ENCODE data around the gene CRLF2. TPM values are rescaled to one million over a fixed set of nuclear protein-coding genes. Genes with fewer than 3 reads are reported as not detected.
"Not testable (repeated sequence)": the region's sequence is repeated elsewhere in the genome, so short reads cannot be mapped to it uniquely, and the experiment has no call there.

The CRLF2 gene
- polyA plus RNA-seq, 1 donor from 2014 or later, result not detected

DNA sequence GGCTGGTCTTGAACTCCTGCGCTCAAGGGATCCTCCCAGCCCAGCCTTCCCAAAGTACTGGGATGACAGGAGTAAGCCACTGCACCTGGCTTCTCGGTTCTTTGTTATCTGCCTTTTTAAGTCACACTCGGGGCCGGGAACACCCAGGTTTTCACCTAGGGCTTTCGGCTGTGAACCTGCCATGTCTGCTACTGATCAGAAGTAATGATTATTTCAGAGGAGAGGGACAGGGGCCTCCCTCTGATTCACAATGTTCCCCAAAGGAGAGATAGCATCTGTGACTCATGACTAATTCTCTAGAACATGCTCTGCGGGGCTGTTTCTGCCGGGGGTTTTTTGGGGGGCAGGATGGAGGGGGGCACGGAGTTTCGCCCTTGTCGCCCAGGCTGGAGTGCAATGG lies 26.9 kb downstream of the CRLF2 start:
- H3K4me1 Mint-ChIP-seq, result no peaks in the 10 kb centered on the region
- H3K9me3 Mint-ChIP-seq, result peaks cover 0 to 2% (median 0%) of the 10 kb centered on the region in 3 donors
- H3K36me3 Mint-ChIP-seq, result no peaks in the 10 kb centered on the region
- H3K4me3 Mint-ChIP-seq, result no peak overlapping the region
- no peaks in the 10 kb centered on the region for H3K27me3 Mint-ChIP-seq
- no peak overlapping the region for H3K27ac Mint-ChIP-seq

DNA sequence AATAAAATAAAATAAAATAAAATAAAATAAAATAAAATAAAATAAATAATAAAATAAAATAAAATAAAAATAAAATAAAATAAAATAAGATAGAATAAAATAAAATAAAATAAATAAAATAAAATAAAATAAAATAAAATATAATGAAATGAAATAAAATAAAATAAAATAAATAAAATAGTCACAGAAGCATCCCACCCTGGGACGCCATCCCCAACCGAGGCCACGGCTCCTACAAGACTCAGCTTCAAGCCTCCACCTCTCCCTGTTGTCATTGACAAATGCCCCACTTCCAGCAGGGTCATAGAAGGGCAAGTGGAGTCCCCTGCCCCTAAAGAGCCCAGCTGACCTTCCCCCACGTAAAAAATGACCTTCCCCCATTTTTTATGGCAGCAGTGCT lies 30.2 kb downstream of the CRLF2 start:
- no peaks in the 10 kb centered on the region for H3K27me3 Mint-ChIP-seq
- no peaks in the 10 kb centered on the region for H3K36me3 Mint-ChIP-seq
- peaks cover 0 to 2% (median 0%) of the 10 kb centered on the region in 3 donors for H3K9me3 Mint-ChIP-seq
- H3K27ac Mint-ChIP-seq, result no peak overlapping the region
- no peak overlapping the region for H3K4me3 Mint-ChIP-seq
- H3K4me1 Mint-ChIP-seq, result no peaks in the 10 kb centered on the region

DNA sequence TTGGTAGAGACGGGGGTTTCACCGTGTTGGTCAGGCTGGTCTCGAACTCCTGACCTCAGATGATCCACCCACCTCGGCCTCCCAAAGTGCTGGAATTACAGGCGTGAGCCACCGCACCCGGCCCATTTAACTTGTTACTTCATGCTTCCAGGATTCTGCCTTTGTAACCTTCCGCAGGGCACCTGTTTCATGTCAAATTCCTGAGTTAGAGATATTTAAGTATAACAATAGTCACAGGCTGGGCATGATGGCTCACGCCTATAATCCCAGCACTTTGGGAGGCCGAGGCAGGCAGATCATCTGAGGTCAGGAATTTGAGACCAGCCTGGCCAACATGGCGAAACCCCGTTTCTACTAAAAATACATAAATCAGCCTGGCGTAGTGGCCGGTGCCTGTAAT lies 30.8 kb downstream of the CRLF2 start:
- not testable (repeated sequence) for H3K9me3 Mint-ChIP-seq, H3K4me3 Mint-ChIP-seq, H3K36me3 Mint-ChIP-seq, H3K27me3 Mint-ChIP-seq, H3K27ac Mint-ChIP-seq, H3K4me1 Mint-ChIP-seq

DNA sequence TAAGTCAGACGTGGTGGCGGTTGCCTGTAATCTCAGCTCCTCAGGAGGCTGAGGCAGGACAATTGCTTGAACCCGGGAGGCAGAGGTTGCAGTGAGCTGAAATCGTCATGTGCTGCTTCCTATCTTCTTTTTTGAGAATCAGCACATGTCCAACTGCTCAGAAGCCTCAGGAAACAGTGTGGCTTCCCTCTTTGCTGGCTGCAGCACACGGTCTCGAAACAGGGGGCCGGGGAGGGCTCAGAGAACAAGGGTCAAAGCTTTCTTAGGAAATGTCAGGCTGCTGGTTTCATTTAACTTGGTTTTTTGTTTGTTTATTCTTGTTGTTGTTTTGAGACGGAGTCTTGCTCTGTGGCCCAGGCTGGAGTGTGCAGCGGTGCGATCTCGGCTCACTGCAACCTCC lies 31.3 kb downstream of the CRLF2 start:
- Mint-ChIP-seq H3K36me3 (no peaks in the 10 kb centered on the region), H3K27me3 (no peaks in the 10 kb centered on the region), H3K9me3 (peaks cover 0 to 2% (median 0%) of the 10 kb centered on the region in 3 donors), H3K4me1 (no peaks in the 10 kb centered on the region), H3K4me3 (no peak overlapping the region), H3K27ac (no peak overlapping the region)

DNA sequence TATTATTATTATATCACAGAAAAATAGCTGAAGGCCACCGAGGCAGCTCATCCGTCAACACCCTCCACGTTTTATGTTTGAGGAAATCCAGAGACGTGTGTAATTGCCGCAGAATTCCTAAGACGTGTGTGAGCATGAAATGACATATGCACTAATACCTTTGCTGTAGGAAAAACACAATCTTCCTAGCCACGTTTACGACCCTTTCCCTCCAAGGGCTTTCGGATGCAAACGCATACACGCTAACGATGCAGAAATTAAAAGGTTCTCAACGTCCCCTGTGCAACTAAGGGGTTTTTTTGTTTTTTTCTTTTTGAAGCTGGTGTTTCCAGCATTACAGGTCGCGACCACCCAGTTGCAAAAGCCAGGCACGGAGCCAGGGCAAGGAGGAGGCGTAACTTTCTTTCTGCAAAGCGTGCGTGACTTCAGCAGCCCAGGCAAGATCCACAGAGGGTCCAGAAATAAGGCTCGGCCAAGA lies 33.8 kb downstream of the CRLF2 start:
- H3K4me1 Mint-ChIP-seq, result no peaks in the 10 kb centered on the region
- H3K36me3 Mint-ChIP-seq, result no peaks in the 10 kb centered on the region

DNA sequence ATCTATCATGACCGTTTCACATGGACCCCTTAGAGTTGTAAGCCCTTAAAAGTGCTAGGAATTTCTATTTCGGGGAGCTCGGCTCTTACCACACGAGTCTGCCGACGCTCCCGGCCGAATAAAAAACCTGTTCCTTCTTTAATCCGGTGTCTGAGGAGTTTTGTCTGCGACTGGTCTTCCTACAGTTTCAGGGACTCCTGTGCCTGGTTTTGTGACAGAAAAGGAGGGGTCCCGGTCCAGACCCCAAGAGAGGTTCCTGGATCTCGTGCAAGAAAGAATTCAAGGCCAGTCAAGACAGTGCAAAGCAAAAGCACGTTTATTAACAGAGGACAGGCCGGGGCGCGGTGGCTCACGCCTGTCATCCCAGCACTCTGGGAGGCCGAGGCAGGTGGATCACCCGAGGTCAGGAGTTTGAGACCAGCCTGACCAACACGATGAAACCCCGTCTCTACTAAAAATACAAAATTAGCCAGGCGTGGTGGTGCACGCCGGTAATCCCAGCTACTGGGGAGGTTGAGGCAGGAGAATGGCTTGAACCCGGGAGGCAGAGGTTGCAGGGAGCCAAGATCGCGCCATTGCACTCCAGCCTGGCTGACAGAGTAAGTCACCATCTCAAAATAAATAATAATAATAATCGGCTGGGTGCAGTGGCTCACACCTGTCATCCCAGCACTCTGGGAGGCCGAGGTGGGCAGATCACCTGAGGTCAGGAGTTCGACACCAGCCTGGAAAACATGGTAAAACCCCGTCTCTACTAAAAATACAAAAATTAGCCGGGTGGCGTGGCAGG lies 35.7 kb downstream of the CRLF2 start:
- H3K27ac Mint-ChIP-seq, H3K4me1 Mint-ChIP-seq, H3K27me3 Mint-ChIP-seq, H3K4me3 Mint-ChIP-seq, H3K9me3 Mint-ChIP-seq, H3K36me3 Mint-ChIP-seq: not testable (repeated sequence)

More for the DNA sequence above, 33.8 kb downstream of the CRLF2 start:
- Mint-ChIP-seq H3K9me3 (no peaks in the 10 kb centered on the region), H3K27me3 (no peaks in the 10 kb centered on the region), H3K27ac (peak overlapping the region in 1 of 3 donors; percentile 36), H3K4me3 (no peak overlapping the region)

DNA sequence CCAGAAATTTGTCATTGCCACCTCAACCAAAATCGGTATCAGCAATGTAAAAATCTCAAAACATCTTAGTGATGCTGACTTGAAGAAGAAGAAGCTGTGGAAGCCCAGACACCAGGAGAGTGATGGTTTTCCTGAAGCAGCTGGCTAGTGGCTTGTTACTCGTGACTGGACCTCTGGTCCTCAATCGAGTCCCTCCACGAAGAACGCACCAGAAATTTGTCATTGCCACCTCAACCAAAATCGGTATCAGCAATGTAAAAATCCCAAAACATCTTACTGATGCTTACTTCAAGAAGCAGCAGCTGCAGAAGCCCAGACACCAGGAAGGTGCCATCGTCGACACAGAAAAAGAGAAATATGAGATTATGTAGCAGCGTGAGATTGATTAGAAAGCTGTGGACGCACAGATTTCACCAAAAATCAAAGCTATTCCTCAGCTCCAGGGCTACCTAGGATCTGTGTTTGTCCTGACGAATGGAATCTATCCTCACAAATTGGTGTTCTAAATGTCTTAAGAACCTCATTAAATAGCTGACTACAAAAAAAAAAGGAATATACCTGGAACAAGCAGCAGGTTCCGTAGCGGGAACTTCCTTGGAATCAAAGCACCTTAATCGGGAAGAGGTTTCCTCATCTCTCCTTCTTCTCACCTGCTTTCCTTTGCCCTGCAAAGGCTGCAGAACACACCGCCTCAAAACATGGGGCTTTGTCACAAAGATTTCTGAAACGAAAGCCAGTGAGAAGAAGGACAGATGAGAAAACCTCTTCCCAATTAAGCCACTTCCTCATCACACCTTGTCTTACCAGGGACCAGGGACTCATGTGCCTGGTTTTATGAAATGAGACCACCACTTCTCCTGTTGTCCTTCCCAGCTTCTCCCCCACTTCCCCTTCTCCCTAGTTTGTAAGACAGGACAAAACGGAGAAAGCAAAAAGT lies 37.6 kb downstream of the CRLF2 start:
- not testable (repeated sequence) for H3K4me3 Mint-ChIP-seq, H3K4me1 Mint-ChIP-seq, H3K27me3 Mint-ChIP-seq, H3K36me3 Mint-ChIP-seq, H3K9me3 Mint-ChIP-seq, H3K27ac Mint-ChIP-seq

DNA sequence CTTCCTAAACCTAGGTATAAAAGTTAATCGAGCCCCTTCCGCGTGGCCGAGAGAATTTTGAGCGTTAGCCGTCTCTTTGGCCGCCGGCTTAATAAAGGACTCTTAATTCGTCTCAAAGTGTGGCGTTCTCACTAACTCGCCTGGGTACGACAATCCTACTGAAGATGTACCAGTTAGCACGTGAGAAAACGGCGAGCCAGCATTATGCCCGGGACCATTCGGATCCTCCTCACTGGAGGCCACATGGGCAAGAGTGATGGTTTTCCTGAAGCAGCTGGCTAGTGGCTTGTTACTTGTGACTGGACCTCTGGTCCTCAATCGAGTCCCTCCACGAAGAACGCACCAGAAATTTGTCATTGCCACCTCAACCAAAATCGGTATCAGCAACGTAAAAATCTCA lies 39.0 kb downstream of the CRLF2 start:
- not testable (repeated sequence) for H3K36me3 Mint-ChIP-seq, H3K27ac Mint-ChIP-seq

DNA sequence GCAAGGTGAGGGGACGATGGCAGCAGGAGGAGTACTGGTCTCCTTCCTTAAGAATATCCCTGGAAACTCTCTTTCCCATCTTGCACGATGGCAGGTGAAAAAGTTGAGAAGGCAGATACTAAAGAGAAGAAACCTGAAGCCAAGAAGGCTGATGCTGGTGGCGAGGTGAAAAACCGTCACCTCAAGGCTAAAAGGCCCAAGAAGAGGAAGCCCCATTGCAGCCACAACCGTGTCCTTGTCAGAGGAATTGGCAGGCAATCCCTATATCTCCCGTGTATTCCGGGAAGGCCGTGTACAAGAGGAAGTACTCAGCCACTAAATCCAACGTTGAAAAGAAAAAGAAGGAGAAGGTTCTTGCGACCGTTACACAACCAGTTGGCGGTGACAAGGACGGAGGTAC lies 40.0 kb downstream of the CRLF2 start:
- H3K4me1 Mint-ChIP-seq, result no peaks in the 10 kb centered on the region
- H3K36me3 Mint-ChIP-seq, result no peaks in the 10 kb centered on the region
- H3K4me3 Mint-ChIP-seq, result no peak overlapping the region
- H3K27ac Mint-ChIP-seq, result no peak overlapping the region
- peaks cover 2% of the 10 kb centered on the region for H3K27me3 Mint-ChIP-seq
- H3K9me3 Mint-ChIP-seq, result no peaks in the 10 kb centered on the region

More for the DNA sequence above, 39.0 kb downstream of the CRLF2 start:
- not testable (repeated sequence) for H3K27me3 Mint-ChIP-seq, H3K4me1 Mint-ChIP-seq, H3K4me3 Mint-ChIP-seq, H3K9me3 Mint-ChIP-seq

DNA sequence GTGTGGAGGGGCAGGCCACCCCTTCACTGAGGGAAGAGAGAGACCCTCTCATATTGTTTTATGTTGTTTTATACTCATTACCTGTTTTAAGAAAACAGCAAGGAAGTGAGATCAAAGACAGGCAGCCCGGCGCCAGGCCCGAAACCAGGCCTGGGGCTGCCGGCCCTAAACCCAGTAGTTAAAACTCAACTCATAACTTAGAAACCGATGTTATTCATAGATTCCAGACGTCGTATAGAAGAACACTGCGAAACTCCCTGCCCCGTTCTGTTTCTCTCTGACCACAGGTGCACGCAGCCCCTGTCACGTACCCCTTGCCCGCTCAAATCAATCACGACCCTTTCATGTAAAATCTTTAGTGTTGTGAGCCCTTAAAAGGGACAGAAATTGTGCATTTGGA lies 40.5 kb downstream of the CRLF2 start:
- H3K9me3 Mint-ChIP-seq, H3K36me3 Mint-ChIP-seq, H3K4me3 Mint-ChIP-seq, H3K4me1 Mint-ChIP-seq, H3K27me3 Mint-ChIP-seq, H3K27ac Mint-ChIP-seq: not testable (repeated sequence)

DNA sequence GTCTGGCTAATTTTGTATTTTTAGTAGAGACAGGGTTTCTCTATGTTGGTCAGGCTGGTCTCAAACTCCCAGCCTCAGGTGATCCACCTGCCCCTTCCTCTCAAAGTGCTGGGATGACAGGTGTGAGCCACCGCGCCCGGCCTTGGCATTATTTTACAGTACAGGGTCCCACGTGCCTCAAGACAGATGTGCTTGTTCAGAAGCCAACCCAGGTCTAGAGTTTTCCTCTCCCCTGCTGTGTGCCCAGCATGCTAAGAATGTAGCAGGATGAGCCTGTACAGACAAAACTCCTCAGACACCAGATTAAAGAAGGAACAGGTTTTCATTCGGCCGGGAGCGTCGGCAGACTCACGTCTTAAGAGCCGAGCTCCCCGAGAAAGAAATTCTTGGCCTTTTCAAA lies 42.2 kb downstream of the CRLF2 start:
- Mint-ChIP-seq H3K27me3 (peaks cover 7% of the 10 kb centered on the region), H3K36me3 (no peaks in the 10 kb centered on the region), H3K27ac (peak overlapping the region in 1 of 3 donors; percentile 14), H3K9me3 (no peaks in the 10 kb centered on the region), H3K4me1 (peaks cover 0 to 2% (median 0%) of the 10 kb centered on the region in 3 donors), H3K4me3 (no peak overlapping the region)

DNA sequence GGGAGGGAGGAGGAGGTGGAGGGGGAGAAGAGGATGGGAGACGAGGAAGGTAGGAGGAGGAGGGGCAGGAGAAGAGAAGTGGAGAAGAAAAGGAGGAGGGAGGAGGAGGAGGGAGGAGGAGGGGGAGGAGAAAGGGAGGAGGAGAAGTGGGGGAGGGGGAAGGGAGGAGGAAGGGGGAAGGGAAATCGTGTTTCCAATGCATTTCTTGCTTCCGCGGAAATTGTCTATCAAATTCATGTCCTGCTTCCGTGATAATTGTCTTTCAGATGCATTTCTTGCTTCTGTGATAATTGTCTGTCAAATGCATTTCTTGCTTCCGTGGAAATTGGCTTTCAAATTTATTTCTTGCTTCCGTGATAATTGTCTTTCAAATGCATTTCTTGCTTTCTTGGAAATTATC lies 43.3 kb downstream of the CRLF2 start:
- Mint-ChIP-seq H3K9me3 (no peaks in the 10 kb centered on the region), H3K4me3 (no peak overlapping the region), H3K27ac (no peak overlapping the region), H3K4me1 (peaks cover 0 to 2% (median 0%) of the 10 kb centered on the region in 3 donors), H3K27me3 (peaks cover 7% of the 10 kb centered on the region), H3K36me3 (no peaks in the 10 kb centered on the region)

DNA sequence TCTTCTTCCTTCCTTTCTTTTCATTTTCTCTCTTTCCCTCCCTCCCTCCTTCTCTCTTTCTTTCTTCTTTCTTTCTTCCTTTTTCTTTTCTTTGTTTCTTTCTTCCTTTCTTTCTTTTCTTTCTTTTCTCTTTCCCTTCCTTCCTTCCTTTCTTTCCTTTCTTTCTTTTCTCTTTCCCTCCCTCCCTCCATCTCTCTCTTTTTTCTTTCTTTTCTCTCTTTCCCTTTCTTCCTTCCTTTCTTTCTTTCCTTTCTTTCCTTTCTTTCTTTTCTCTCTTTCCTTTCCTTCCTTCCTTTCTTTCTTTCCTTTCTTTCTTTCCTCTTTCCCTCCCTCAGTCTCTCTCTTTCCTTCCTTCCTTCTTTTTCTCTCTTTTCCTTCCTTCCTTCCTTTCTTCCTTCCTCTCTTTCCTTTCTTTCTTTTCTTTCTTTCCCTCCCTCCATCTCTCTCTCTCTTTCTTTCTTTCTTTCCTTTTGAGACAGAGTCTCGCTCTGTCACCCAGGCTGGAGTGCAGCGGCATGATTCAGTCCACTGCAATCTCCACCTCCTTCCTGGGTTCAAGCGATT lies 44.4 kb downstream of the CRLF2 start:
- Mint-ChIP-seq H3K9me3 (no peaks in the 10 kb centered on the region), H3K4me3 (no peak overlapping the region), H3K27me3 (peaks cover 10% of the 10 kb centered on the region), H3K4me1 (peaks cover 0 to 2% (median 0%) of the 10 kb centered on the region in 3 donors), H3K27ac (no peak overlapping the region), H3K36me3 (no peaks in the 10 kb centered on the region)

DNA sequence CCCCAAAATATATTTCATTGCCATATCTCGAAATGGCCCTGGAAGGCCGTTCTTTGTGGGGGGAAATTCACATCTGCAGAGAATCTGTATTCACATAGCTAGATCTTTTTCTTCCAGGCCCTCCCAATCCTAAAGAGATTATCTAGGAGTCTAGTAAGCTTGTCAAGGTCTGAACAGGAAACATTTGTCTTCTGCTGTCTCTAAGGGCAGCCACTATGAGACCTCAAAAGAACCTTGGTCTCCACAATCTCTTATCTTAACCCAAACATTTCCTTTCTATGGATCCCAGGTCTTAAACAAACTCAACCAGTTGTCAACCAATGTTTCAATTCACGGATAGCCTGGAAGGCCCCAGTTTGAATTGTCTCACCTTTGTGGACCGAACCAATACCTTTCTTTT lies 45.0 kb downstream of the CRLF2 start:
- H3K4me3 Mint-ChIP-seq, result peak overlapping the region in 2 of 4 donors; percentile 11 to 14
- H3K36me3 Mint-ChIP-seq, result no peaks in the 10 kb centered on the region
- peaks cover 0 to 2% (median 0%) of the 10 kb centered on the region in 3 donors for H3K4me1 Mint-ChIP-seq
- no peaks in the 10 kb centered on the region for H3K9me3 Mint-ChIP-seq
- H3K27ac Mint-ChIP-seq, result peak overlapping the region in 1 of 3 donors; percentile 49
- H3K27me3 Mint-ChIP-seq, result peaks cover 10% of the 10 kb centered on the region

DNA sequence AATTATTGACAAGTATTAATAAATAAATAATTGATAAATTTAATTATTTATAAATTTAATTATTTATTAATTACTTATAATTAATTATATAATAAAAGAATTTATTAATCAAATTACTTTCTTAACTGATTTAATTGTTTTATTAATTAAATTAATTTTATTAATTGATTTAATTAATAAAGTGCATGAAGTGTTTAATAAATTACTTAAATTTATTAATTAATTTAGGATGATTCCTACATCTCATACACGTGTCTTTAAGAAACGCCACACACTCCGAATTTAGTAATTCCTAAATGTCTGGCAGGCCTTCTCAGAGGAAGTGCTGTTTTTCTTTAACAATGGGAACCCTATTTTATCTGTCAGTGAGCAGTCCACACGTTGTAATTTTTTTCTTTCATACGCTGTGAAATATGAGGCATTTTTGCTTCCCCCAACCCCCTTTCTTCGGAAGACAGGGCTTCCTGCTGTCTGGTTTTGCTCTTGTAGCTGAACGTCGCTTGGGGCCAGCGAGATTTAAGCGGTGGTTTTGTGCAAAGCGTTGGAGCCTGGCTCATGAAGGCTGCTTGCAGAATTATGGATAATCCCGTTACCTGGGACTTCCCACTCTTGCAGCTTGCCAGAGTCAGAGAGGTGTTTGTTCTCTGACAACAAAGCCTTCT lies 46.8 kb downstream of the CRLF2 start:
- Mint-ChIP-seq H3K27ac (peak overlapping the region in 1 of 3 donors; percentile 59), H3K27me3 (peaks cover 10% of the 10 kb centered on the region), H3K4me1 (peaks cover 0 to 2% (median 0%) of the 10 kb centered on the region in 3 donors), H3K4me3 (no peak overlapping the region), H3K36me3 (no peaks in the 10 kb centered on the region), H3K9me3 (no peaks in the 10 kb centered on the region)
